Thyroid gland (tissue), 4 donors: ENCODE measurements around the gene OTP. TPM values are rescaled to one million over a fixed set of nuclear protein-coding genes. Genes with fewer than 3 reads are reported as not detected.

ENCODE experiments used
- DNase-seq, 2 donors: peaks; one replicate each; pipeline ENCODE4 v3.0.0-alpha.2; 2019
- H3K27ac ChIP-seq, 3 donors: fragments of 200-600 bp; sonication (generic); 1 replicate in 2 of 3; 2 replicates in 1 of 3; pipeline ENCODE4 v1.5.1; 2016 to 2019; ENCODE audit warnings: mild to moderate bottlenecking in 1 of 3, moderate library complexity in 1 of 3
- H3K27me3 ChIP-seq: fragments of 200-600 bp; sonication (generic); one replicate; pipeline ENCODE4 v1.5.1; 2019
- H3K36me3 ChIP-seq, 2 donors: fragments of 200-600 bp; sonication (generic); one replicate each; pipeline ENCODE4 v1.5.1; 2016 to 2019
- H3K4me1 ChIP-seq, 2 donors: fragments of 200-600 bp; sonication (generic); one replicate each; pipeline ENCODE4 v1.5.1; 2017 to 2019
- H3K4me3 ChIP-seq, 3 donors: fragments of 200-600 bp; sonication (generic); replicated peaks in 1 of 3; 1 replicate in 2 of 3; 2 replicates in 1 of 3; pipeline ENCODE4 v1.5.1; 2016; ENCODE audit warnings: mild to moderate bottlenecking in 1 of 3
- H3K9me3 ChIP-seq: fragments of 200-600 bp; sonication (generic); one replicate; pipeline ENCODE4 v1.5.1; 2017
- POLR2A ChIP-seq, 2 donors: fragments of 450-650 bp; IDR thresholded peaks; one replicate each; pipeline ENCODE4 v1.6.1; 2017; ENCODE audit warnings: antibody characterized with exemption in 2 of 2, mild to moderate bottlenecking in 2 of 2, moderate library complexity in 1 of 2
- WGBS, 2 donors: methylation state at CpG; one replicate each; pipeline ENCODE4 v1.1.5; 2017; 5-methylcytosine and 5-hydroxymethylcytosine counted together
- intact Hi-C: fragments of 100-400 bp; cut with DNase I; formaldehyde crosslinking; loops from one replicate; pipeline ENCODE4 v1.15.1; 2023
- total RNA-seq, 4 donors: library from RNA; depleted of rRNA; stranded (reverse); fragments of >200 nt; gene quantifications; one replicate each; pipeline ENCODE4 v1.2.3, GENCODE V29; 2016
- TF ChIP-seq, protein P1 (sequence below), 6 experiments: fragments of 200-600 bp in 3 of 6; fragments of 450-650 bp in 3 of 6; sonication (generic) in 3 of 6; IDR thresholded peaks; one replicate each; pipeline ENCODE4 v1.5.1; 2016 to 2019; ENCODE audit warnings: antibody characterized with exemption in 6 of 6, mild to moderate bottlenecking in 2 of 6, inconsistent platforms in 1 of 6, moderate library complexity in 1 of 6

OTP gene
- total RNA-seq, 4 donors from 2014 or later = not detected

DNA sequence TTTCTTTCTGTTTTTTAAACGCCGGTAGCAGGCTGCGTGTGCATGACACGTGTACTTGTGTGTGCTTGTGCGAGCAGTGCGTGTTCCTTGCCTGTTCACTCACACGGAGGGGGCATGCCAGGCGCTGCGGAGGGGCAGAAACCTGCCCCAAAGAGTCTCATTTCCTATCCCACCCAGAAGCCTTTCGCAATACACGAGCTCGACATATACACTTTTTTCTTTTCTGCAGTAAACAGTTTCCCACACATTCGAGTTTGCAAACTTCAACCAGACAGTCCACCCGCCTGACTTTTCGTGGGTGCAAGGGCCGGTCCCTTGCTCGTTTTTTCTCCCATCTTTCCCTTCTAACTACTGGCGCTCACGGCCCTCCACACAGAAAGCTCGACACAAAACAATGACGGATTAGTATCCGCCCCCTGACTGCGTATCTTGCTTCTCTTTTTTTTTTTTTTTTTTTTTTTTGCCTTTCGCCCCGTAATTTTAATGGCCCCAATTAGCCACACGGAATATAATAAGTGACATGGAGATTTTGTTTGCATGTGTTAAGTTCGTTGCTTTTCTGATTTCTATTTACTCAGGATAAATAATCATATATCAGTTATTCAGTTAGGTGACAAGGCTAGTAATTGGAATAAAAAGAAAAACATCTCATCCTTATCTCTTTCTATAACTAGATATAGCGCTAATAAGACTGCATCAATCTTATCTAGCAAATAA, 5.3 kb upstream of the OTP start:
- intact Hi-C loops = no loop called here
- H3K4me1 ChIP-seq = peaks cover 0 to 20% of the 10 kb centered on the region in 2 donors

DNA sequence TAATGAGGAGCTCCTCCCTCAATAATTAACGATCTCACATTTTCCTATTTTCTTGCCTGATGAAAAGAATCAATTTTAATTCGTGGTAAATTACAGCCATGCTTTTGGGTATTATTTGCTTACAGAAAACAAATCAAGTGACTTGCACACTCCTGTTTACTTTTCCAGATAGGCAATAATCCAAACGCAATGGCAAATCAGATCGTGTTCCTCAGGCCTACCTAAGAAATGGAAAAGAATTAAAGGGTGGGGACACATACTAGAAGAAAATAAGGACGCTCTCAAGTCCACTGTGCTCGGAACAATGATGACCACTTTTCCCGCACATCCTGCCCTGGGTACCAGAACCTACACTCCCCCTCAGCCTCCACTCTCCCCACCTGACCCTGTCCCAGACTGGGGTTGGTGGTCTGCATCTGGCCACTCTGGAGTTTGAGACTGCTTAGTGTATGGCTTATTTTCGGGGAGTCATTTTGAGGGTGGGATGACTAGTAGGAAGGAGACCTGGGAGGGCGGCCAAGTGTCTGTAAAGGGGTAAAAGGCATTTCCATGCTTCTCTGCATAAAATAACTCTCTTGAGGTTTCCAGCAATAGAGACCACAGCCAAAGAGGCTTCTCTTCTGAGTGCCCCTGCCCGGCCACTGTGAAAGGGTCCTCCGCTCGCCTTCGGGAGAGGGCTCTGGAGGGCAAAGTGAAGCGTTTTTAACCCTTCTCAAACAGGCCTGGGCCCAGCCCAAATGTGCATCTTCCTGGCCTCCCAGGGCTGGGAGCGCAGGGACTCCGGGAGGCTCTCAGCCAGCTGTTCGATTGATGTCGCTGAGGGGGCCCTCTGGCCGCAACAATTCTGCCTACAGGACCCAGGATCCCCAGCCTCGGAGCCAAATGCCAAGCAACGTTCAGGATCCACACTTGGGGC, 4.5 kb upstream of the OTP start:
- Histone ChIP-seq H3K27me3 (peaks cover 74% of the 10 kb centered on the region), H3K4me1 (peaks cover 4 to 25% of the 10 kb centered on the region in 2 donors), H3K4me3 (no peak overlapping the region), H3K27ac (no peak overlapping the region), H3K9me3 (no peaks in the 10 kb centered on the region), H3K36me3 (no peaks in the 10 kb centered on the region)
- 11 to 12% methylated on average over 17 to 21 of the region's 21 CpGs for WGBS, 2 donors
- DNase-seq = no peak
- intact Hi-C loops = no loop called here
- TF ChIP-seq, protein P1, sequence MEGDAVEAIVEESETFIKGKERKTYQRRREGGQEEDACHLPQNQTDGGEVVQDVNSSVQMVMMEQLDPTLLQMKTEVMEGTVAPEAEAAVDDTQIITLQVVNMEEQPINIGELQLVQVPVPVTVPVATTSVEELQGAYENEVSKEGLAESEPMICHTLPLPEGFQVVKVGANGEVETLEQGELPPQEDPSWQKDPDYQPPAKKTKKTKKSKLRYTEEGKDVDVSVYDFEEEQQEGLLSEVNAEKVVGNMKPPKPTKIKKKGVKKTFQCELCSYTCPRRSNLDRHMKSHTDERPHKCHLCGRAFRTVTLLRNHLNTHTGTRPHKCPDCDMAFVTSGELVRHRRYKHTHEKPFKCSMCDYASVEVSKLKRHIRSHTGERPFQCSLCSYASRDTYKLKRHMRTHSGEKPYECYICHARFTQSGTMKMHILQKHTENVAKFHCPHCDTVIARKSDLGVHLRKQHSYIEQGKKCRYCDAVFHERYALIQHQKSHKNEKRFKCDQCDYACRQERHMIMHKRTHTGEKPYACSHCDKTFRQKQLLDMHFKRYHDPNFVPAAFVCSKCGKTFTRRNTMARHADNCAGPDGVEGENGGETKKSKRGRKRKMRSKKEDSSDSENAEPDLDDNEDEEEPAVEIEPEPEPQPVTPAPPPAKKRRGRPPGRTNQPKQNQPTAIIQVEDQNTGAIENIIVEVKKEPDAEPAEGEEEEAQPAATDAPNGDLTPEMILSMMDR (IDR thresholded peaks at IDR 0.05) = no peak
- no peak for TF ChIP-seq POLR2A (IDR thresholded peaks at IDR 0.05)

More for the DNA sequence above, 5.3 kb upstream of the OTP start:
- DNase-seq = no peak
- H3K36me3 ChIP-seq = no peaks in the 10 kb centered on the region
- 8 to 11% methylated on average over 28 of the region's 28 CpGs for whole genome bisulfite sequencing, 2 donors
- TF ChIP-seq POLR2A (IDR thresholded peaks at IDR 0.05) = no peak
- no peak overlapping the region for H3K4me3 ChIP-seq
- peaks cover 66% of the 10 kb centered on the region for H3K27me3 ChIP-seq
- no peak overlapping the region for H3K27ac ChIP-seq
- H3K9me3 ChIP-seq = no peaks in the 10 kb centered on the region

DNA sequence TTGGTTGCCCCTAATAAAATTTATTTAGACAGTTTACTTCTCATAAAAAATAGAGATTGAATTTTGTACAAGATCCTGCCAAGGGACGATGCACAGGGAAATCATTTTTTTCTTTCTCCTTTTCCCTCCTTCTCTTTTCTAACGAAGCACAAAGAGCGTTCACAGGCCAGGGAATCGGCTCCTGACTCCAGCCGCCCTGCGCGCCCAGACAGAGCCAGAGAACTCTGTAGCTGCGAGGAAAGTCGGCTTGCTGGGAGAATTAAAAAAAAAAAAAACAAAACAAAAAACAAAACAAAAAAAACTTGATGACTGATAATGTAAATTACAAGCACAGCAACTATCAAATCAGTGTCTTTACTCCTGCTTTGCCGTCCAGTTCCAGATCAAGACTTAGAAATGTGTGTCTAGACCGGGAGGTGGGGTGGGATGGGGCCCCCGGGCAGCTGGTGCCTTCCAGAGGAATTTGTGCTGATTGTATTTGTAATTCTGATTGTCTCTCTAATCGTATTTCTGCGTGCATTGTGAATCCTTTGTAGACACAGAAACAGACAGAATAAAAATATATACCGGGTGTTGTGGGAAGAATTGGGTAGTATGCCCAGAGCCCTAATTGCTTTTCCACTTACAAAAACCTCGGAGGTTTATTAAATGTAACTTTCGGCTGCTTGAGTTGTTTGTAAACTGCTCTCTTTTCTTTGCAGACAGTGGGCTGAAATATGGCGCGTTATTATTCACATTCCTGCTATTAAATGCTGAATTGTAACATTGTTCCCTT, 3.6 kb upstream of the OTP start:
- H3K4me1 ChIP-seq = peaks cover 4 to 25% of the 10 kb centered on the region in 2 donors
- no peak for TF ChIP-seq POLR2A (IDR thresholded peaks at IDR 0.05)
- TF ChIP-seq, protein P1 (IDR thresholded peaks at IDR 0.05) = no peak
- no peak for DNase-seq
- intact Hi-C loops = no loop called here
- no peaks in the 10 kb centered on the region for H3K36me3 ChIP-seq
- peaks cover 83% of the 10 kb centered on the region for H3K27me3 ChIP-seq
- H3K27ac ChIP-seq = no peak overlapping the region
- H3K9me3 ChIP-seq = no peaks in the 10 kb centered on the region
- no peak overlapping the region for H3K4me3 ChIP-seq
- WGBS, 2 donors = 14 to 19% methylated on average over 19 of the region's 19 CpGs

DNA sequence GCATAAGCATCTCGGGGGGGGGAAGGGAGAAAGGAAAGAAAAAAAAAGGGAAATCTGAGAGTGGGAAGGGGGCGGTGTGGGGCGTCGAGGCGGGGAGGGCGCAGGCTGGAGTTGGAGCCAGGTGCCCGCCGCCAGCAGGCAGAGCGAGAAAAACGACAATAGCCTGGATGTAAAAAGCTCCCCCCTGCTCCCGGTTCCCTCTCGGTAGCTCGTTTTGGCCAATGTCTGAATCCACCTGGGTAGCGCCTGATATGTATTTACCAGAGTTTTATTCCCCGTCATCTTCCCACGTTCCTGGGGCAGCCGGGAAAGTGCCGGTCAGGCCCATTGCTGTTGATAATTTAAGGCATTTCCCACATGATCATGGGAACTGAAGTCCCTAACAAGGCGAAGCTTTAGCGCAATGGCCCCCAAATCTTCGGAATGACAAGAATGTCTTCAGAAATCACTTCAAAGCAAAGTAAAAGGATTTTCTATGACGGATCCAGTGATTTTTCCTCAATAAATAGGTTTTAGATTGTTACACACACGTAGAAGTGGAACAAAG, 3.0 kb upstream of the OTP start:
- Histone ChIP-seq H3K27ac (no peak overlapping the region), H3K36me3 (no peaks in the 10 kb centered on the region), H3K27me3 (peaks cover 90% of the 10 kb centered on the region), H3K4me1 (peaks cover 4 to 25% of the 10 kb centered on the region in 2 donors), H3K9me3 (no peaks in the 10 kb centered on the region), H3K4me3 (no peak overlapping the region)
- no peak for TF ChIP-seq POLR2A (IDR thresholded peaks at IDR 0.05)
- TF ChIP-seq, protein P1 (IDR thresholded peaks at IDR 0.05) = no peak
- DNase-seq = no peak
- intact Hi-C loops = no loop called here
- 12 to 15% methylated on average over 23 of the region's 23 CpGs for WGBS, 2 donors
